ENCODE measurements around the gene SORBS2.

The SORBS2 gene

GRCh38 chr4:185744946-185745345, 67.0 kb downstream of the SORBS2 start:
- no peak for TF ChIP-seq CTCF (conservative IDR thresholded peaks at IDR 0.05; ENCODE audit: control insufficient read depth, insufficient read depth, low read depth, low read length)
- no peak overlapping the region for H3K4me3 ChIP-seq (ENCODE audit: control insufficient read depth, low read depth, low read length)
- DNase-seq (ENCODE audit: low read depth) = no peak

- no peak for DNase-seq (ENCODE audit: low read depth)
- no peak overlapping the region for H3K4me3 ChIP-seq (ENCODE audit: control insufficient read depth, low read depth, low read length)
- no peak for TF ChIP-seq CTCF (conservative IDR thresholded peaks at IDR 0.05; ENCODE audit: control insufficient read depth, insufficient read depth, low read depth, low read length)
Measured at GRCh38 chr4:185744488-185744862, 67.5 kb downstream of the SORBS2 start.

DNA sequence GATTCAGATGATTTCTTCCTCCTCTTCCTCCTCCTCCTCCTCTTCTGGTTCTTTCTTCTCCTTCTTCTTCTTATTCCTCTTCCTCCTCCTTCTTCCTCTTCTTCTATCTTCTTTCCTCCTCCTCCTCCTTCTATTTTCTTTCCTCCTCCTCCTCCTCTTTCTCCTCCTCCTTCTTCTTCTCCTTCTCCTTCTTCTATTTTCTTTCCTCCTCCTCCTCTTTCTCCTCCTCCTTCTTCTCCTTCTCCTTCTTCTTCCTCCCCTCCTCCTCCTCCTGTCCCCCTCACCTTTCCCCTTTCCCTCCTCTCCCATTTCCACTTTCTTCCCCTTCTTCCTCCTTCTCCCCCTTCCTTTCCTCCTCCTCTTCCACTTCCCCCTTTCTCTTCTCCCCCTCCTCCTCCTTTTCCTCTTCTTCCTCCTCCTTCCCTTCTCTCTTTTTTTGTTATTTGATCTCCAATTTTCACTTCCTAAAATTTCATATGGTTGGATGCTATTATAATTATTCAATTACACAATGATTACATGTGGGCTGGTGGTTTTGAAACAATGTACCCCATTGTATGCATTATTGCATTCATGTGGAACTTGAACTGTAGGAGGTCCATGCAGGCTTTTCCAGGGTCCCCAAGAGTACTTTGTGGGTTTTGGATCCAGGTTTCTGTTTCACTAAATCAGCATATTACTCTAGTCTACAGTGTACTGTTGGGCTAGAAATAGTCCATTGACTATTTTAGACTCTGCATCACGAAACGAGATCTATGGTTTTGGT, 68.1 kb downstream of the SORBS2 start:
- H3K4me3 ChIP-seq (ENCODE audit: control insufficient read depth, low read depth, low read length) = no peak overlapping the region
- DNase-seq (ENCODE audit: low read depth) = no peak
- no peak for TF ChIP-seq CTCF (conservative IDR thresholded peaks at IDR 0.05; ENCODE audit: control insufficient read depth, insufficient read depth, low read depth, low read length)

- H3K4me3 ChIP-seq (ENCODE audit: control insufficient read depth, low read depth, low read length) = no peak overlapping the region
- TF ChIP-seq CTCF (conservative IDR thresholded peaks at IDR 0.05; ENCODE audit: control insufficient read depth, insufficient read depth, low read depth, low read length) = no peak
- DNase-seq (ENCODE audit: low read depth) = no peak
Measured at GRCh38 chr4:185742766-185743165, 69.2 kb downstream of the SORBS2 start.

GRCh38 chr4:185741795-185742194, 70.2 kb downstream of the SORBS2 start:
- DNase-seq (ENCODE audit: low read depth) = no peak
- no peak for TF ChIP-seq CTCF (conservative IDR thresholded peaks at IDR 0.05; ENCODE audit: control insufficient read depth, insufficient read depth, low read depth, low read length)

GRCh38 chr4:185740471-185740873, 71.5 kb downstream of the SORBS2 start:
- no peak overlapping the region for H3K4me3 ChIP-seq (ENCODE audit: control insufficient read depth, low read depth, low read length)
- TF ChIP-seq CTCF (conservative IDR thresholded peaks at IDR 0.05; ENCODE audit: control insufficient read depth, insufficient read depth, low read depth, low read length) = no peak
- no peak for DNase-seq (ENCODE audit: low read depth)

More at GRCh38 chr4:185741795-185742194, 70.2 kb downstream of the SORBS2 start:
- no peak overlapping the region for H3K4me3 ChIP-seq (ENCODE audit: control insufficient read depth, low read depth, low read length)

Measured in fibroblast of mammary gland (primary cell).